HCT116 (cell line): ENCODE data around the gene POLA1.

Source experiments
- ATF3 ChIP-seq: IDR thresholded peaks from 2 replicates; pipeline ENCODE4 v1.6.1; 2012
- CEBPB ChIP-seq: IDR thresholded peaks from 2 replicates; pipeline ENCODE4 v1.6.1; 2012; ENCODE audit warnings: low read depth
- CTCF ChIP-seq, 3 experiments: fragments of 200-600 bp in 1 of 3; sonication (generic) in 1 of 3; IDR thresholded peaks in 2 of 3; conservative IDR thresholded peaks in 1 of 3; 2 replicates each; pipeline ENCODE4 v1.5.1; 2012 to 2017; ENCODE audit warnings: low read depth in 2 of 3, low read length in 2 of 3, antibody characterized with exemption in 1 of 3, borderline replicate concordance in 1 of 3, control low read depth in 1 of 3, mild to moderate bottlenecking in 1 of 3, mixed read lengths in 1 of 3, mixed run types in 1 of 3, moderate library complexity in 1 of 3; ENCODE audit not compliant: insufficient read depth in 1 of 3
- EGR1 ChIP-seq: IDR thresholded peaks from 2 replicates; pipeline ENCODE4 v1.6.1; 2012; ENCODE audit warnings: low read depth
- ELF1 ChIP-seq: IDR thresholded peaks from 2 replicates; pipeline ENCODE4 v1.6.1; 2012; ENCODE audit warnings: low read depth, borderline replicate concordance
- POLR2A ChIP-seq: IDR thresholded peaks from 2 replicates; pipeline ENCODE4 v1.7.0; 2011; ENCODE audit warnings: borderline replicate concordance; ENCODE audit not compliant: insufficient read depth, insufficient read length; ENCODE audit errors: extremely low read depth
- SIN3A ChIP-seq: IDR thresholded peaks from 2 replicates; pipeline ENCODE4 v1.6.1; 2012; ENCODE audit warnings: low read depth
- ZFX ChIP-seq: fragments of 450-650 bp; IDR thresholded peaks from 2 replicates; pipeline ENCODE4 v1.6.1; 2017
- ZNF274 ChIP-seq: fragments of 200-500 bp; sonication (Bioruptor generic); IDR thresholded peaks from 2 replicates; pipeline ENCODE4 v1.6.1; 2014; ENCODE audit warnings: mild to moderate bottlenecking, low read depth, low read length, inconsistent platforms

GRCh38 chrX:24858004-24858746 is 164.5 kb downstream of the POLA1 start:
- TF ChIP-seq POLR2A (no peak), CTCF (IDR thresholded peaks at IDR 0.05 in 2 of 3, conservative IDR thresholded peaks at IDR 0.05 in 1 of 3; ENCODE audit: borderline replicate concordance in 1 of 3, insufficient read depth in 1 of 3, low read depth in 2 of 3, low read length in 2 of 3) (no peak), ATF3 (no peak), SIN3A (no peak), ELF1 (no peak), EGR1 (no peak), ZNF274 (no peak), CEBPB (no peak), ZFX (no peak)
